Measurements from ENCODE around the gene NHSL2.
A peak's percentile ranks its signal among the peaks of the same experiment; 100 is the strongest.
"Not testable (repeated sequence)": the region's sequence is repeated elsewhere in the genome, so short reads cannot be mapped to it uniquely, and the experiment has no call there.

Gene NHSL2

DNA sequence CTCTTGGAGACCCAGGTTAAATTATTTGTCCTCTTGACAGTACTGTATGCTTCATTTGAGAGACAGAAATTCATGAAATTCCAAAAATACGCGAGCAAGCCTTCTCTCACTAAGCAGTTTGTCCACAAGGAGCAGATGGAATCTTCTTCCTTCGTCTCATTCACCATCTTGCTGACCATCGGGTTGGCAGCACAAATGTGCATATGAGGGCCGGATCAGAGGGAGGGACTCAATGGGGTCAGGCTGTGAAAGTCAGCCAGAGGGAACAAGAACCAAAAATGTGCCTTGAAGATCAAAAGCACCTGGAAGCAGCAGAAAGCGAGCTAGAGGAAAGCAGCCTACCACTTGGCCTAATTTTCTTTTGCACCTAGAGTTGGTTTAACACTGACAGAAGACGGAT, 16.4 kb downstream of the NHSL2 start:
- DNase-seq: no peak

DNA sequence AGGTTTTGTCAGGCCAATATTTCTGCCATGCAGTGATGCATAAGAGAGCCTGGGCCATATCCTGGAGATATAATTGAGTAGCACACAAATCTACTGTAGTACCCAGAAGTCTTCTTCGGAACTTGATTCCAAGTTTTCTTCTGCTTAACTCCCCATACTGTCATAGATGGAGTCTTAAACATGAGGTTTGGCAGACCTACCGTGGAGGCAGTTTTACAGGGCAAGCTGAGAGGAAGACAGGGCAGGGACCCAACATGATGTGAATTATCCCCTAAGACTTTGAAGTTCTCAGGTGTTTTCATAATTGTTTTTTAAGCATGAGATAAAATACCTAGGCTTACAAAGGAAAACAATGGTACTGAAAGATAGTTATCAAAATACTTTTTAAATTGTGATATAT, 18.2 kb downstream of the NHSL2 start:
- DNase-seq: no peak

DNA sequence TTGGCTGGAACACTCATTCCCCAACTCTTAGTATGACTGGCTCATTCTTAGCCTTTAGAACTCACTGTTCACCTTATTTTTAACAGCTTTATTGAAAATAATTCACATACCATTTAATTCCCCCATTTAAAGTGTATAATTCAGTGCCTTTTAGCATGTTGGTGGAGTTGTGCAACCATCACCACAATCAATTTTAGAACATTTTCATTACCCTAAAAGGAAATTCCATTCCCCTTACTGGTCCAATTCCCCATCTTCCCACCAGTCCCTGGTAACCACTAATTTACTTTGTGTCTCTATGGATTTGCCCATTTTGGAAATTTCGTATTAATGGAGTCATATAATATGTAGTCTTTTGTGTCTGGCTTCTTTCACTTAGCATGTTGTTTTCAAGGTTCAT, 19.7 kb downstream of the NHSL2 start:
- no peak for DNase-seq

DNA sequence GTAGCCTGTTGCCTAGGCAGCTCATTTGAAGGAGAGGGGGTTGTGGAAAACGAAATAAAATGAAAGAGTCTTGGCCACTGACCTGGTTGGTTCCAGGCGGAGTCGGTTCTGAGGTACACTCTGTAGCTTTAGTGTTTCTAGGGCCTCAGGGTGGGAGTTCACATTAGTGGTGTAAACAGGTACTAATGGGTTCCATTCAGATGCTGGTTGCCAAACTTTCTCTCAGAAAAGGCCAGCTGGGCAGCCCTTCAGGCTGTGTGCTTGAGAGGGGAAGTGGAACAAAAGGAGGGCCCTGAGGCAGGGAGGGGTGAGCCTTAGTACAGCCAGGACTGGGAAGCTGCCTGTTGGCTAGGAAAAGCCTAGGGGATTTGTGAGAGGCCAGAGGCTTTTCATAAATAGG, 24.8 kb downstream of the NHSL2 start:
- no peak for DNase-seq

DNA sequence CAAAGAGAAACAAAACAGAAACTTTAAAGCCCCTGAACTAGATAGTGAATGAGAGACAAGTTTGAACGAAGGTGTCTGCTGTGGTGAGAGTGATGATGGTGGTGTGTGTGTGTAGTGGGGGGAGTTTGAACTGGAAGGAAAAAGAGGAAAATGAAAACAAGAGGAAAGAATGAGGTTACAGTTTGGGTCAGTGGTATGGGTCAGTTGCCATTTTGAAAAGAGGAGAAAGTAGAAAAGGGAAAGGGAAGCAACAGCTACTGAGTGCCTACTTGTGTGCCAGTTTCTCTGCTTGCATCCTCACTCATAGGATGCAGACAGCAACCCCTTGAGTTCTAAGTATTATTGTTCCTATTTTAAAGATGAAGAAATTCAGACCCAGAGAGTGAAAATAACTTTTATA, 26.0 kb downstream of the NHSL2 start:
- no peak for DNase-seq

DNA sequence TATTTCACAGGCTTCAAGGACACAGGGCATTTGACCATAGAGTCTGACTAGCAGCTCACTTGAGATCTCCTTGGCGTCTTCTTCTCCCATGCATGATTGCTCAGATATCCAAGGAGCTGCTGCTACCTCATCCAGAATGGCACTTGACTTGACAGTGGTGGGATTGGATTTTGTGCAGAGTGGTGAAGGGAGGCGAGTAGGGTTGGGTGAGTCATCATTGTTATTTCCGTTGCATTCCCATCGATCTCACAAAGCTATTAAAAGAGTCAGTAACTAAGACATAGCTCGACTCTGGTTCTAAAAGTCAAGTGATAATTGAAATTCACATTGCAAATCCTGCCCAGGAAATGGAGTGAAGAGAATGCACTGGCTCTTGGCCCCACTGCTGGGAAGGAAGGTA, 27.7 kb downstream of the NHSL2 start:
- no peak for DNase-seq

DNA sequence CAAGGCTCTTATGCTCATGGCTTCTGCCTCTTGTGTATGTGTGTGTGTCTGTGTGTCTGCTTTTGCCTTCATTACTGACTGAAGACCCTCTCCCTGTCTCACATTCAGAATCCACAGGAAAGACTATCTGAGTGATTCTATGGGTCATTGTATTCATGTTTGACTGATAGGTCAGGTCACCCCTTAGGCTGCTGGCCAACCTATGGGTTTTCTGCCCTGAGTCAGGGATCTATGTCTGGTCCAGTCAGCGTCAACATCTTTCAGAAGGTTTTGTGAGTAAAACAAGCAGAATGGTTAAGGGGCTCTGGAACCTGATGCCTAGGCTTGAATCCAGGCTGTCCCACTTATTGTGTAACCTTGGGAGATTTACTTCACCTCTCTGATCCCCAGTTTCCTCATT, 30.5 kb downstream of the NHSL2 start:
- DNase-seq: no peak

DNA sequence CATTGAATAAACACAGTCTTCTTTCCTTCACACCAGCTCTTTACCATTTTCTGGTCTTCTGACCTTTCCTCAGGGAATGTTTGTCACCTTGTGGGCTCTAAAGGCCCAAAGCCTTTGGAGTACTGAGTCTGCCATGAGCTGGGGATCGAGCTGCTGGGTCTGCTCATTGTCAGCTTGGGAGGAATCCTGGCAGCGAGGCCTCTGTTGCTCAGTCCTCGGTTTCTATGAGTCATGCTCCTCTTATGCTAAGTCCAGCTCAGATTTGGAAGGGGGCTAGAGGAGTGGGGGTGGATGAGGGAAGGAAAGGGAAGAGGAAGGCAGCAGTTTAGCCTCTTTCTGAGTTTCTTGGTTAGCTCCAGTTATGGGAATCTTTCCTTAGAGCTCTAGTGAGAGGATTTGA, 31.1 kb downstream of the NHSL2 start:
- DNase-seq: no peak

DNA sequence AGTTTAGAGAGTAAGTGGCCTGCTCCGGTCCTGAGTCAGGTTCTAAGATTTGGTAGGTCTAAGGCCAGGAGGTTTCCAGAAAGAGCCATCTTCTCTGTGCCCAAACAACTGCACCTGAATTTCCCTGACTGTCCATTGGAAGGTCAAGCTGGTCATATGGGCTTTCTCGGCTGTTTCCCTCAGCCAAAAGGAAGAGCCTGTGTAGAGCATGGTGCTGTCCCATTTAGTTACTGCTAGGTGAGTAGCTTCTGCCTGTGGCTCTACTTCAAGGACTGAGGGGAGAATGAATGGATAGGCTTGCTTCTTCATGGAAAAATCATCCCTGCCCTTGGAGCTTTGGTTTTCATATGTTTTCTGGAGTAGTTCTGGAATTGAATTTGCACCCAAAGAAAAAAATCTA, 33.7 kb downstream of the NHSL2 start:
- DNase-seq: no peak

DNA sequence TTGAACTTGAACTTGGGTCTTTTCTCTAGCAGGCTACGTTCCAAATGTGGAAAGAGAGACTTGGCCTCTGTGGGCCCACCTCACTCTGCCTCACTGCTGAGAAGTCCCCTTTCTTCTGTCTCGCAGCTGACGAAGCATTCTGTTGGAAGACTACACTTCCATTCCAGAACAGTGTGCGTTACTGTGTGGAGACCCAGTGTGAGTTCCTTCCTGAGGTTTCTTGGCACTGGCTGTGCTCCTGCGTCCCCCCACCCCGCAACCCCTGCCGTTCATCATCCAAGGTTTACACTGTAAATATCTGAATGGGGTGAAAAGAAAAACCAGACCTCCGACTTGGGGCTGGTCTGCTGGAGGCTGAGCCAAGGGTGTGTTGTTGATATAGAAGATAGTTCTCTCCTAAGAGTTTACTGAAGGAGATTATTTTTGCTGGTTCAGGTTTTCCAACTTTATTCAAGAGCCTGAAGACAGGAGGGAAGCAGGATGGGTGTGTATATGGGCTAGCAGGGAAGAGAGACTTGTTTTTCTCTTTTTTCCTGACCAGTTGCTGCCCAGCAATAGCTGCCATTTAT, 34.7 kb downstream of the NHSL2 start:
- DNase-seq: no peak

DNA sequence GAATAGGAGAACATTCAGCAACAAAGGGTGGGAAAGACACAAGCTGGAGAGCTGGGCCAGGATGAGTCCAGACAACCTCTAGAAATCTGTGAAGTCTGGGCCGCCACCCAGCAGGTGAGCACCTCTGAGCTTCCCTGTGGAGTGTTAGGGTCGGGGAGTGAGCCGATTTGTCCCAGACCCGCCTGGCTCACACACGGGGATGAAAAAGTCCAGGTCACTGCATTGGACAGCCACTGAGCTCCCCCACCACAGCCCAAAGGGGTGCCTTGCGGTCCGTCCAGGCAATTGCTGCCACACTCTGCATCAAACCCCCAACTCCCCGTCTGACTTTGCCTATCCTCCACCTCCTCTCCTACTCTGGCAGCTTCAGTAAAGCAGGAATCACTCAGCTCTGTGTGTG, 38.7 kb downstream of the NHSL2 start:
- no peak for DNase-seq

DNA sequence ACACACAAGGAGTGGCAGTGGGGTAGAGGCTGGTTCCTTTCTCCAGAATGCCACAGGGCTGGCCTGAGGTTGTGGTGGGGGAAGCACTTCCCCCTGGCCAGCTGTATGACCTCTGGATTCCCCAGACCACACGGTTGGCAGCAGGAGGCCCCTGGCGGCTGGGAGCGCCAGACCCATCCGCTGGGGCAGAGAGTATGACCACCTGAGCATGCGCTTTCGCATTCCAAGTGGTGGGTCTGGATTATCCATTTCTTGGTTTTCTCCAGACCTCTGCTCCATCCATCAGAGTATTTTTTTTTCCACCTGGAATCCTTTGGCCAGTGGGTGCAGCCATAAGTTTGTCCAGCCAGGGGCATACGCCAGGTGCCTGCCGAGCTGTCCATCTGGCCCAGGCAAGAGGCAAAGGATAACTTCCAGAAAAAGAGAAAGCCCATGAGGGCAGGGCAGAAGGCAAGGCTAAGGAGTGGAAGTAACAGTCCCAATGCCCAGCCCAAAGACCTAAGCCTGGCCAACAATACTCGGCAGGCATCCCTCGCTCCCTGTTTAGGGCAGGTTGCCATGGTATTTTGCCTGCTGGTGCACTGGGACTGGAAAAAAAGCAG, 39.3 kb downstream of the NHSL2 start:
- DNase-seq: no peak

DNA sequence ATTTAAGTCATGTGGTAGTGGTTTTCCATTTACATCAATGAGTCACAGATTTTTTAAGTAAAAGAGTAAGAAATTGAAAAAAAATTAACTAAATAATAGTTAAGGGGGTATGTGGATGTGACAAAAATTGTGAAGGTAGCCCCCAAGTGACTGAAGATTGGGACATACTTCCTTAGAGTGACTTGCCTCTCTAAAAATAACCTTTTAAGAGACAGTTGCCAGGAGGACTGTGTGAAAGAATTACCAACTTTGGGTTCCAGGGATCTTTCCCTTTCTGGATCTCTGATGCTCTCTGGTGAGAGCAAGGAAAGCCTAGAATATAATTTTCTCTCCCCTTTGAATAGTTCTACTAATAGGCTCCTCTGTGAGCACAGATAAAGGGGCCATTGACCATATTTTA, 42.7 kb downstream of the NHSL2 start:
- no peak for DNase-seq

DNA sequence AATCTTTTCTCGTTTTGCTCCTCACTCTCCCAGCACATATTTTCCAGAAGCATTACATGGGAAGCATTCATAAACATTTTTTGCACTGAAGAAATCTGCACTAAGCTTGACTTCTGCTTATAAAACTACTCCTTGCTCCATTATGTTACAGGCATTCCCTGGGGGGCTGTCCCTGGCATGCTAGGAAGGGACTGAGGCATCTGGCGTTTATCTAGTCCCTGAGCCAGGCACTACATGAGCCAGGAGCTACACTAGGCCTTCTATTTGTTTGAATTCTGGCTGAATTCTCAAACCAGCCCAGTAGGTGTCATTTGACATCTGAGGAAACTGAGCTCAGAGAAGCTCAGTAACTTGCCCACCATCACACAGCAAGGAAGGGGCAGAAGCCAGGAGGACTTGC, 43.3 kb downstream of the NHSL2 start:
- no peak for DNase-seq

DNA sequence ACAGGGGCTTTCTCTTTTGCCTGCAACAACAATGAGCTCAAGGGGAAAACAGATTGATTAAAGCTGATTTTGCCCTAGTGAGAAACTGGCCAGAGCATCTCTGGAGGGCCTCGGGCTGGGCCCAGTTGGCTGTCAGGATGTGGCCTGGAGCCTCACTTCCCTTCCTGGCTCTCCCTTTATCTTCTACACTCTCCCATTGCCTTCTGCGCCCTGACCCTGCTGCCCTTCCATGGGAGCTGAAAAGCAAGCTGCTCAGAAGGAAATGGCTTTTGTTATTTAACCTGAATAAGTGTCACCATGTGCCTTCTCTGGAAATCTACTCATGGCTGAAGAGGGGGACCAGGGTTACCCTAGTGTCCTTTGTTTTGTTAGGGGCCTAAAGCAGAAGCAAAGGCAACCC, 43.8 kb downstream of the NHSL2 start:
- no peak for DNase-seq

DNA sequence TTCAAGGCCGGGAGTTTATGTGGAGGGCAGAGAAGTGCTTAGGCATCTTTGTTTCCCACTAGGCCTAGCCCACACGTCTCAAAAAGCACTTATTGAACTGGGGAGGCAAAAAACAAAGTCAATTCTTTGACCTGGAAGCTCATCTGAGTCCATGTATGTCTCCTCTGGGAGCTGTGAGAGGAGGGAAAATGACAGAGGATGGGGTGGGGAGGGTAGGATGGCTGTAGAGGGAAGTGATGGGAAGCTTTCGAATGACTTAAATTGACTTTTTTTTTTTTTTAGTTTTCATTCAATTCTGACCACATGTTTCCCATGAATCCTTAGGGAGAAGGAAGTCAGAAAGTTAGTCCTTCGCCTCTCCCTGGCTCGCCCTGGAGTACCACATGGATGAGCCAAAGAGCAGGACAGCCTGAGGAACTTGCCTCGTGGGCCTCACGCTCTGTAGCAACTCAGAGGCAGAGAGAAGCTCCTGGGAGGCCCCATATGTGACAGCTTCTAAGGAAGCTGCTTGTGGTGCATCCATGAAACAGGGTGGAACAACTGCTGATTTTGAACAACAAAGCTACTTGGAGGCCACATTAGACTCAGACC, 45.0 kb downstream of the NHSL2 start:
- no peak for DNase-seq

DNA sequence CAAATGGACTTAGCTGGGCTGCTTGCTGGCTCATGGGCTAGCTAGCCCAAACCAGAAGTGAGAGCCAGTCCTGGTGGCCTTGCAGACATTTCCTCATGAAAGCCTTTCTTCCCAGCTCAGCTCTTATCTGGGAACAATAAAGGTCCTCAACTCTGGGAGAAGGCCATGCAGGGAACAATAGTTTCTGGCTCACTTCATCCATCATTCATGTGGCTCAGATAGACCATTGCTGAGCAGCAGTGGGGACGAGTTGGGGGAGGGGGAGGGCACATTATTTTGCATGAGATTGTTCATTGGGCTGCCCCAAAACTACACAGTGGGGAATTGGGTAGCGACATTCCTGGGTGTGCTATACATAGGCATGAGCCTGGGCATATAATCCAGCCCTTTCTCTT, 47.6 kb downstream of the NHSL2 start:
- no peak for DNase-seq

DNA sequence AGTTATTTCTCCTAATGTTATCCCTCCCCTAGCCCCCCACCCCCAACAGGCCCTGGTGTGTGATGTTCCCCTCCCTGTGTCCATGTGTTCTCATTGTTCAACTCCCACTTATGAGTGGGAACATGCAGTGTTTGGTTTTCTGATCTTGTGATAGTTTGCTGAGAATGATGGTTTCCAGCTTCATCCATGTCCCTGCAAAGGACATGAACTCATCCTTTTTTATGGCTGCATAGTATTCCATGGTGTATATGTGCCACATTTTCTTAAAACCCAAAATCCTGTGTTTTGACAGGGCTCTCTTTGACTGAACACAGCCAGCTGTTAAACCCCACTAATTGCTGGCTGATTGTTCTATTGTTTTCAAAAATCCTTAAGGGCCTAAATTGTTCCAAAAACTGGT, 53.5 kb downstream of the NHSL2 start:
- DNase-seq: not testable (repeated sequence)

DNA sequence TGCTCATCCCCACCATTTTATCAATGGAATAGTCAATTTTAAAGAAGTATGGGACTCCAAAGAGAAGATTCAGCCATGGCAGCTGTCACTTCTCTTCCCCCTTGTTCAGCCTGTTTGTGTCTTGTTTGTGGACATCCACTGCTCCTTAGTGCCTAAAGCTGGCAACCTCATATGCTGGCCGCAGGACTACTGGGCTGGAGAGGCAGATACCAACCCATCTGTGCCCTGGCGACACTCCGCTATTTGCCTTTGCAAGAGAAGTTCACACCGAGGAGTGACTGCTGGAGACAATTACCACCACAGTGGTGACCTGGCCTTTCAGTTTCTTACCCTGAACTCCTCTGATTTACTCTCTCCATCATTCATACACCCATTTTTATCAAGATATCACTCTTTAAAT, 64.3 kb downstream of the NHSL2 start:
- no peak for DNase-seq

DNA sequence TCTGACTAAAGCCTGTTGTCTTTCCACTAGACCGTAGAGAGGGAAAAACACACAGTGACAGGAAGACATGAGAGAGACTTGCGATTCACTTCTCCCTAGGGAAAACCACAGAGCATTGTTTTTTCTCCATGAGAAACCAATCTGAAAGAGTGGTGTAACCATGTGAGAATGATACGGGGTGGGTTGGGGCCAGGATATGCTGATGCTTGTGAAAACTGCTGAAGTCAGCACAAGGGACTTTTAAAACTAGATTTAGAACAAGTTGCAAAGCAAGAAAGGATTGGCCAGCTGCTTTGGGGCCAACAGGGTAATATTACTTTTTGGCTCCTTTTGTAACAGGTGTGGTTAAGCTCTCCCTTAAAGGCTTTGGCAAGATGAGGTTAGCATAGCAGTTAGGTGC, 66.1 kb downstream of the NHSL2 start:
- no peak for DNase-seq

DNA sequence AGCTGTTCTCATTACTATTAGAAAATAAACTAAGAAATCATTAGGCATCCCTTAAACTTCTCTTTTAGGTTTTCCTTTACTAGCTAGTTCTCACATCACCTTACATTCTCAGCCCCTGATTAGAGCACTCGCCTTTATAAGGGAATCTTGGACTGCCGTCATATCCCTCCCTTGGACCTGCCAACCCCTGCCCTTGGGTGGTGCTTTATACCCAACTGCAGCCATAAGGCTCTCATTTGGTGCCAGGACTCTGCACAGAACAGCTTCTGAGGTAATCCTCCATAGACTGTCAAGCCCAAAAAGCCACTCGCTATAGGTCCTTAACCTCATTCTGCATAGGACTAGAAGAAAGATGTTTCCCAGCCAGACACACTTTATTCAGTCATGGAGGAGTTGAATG, 67.5 kb downstream of the NHSL2 start:
- no peak for DNase-seq

DNA sequence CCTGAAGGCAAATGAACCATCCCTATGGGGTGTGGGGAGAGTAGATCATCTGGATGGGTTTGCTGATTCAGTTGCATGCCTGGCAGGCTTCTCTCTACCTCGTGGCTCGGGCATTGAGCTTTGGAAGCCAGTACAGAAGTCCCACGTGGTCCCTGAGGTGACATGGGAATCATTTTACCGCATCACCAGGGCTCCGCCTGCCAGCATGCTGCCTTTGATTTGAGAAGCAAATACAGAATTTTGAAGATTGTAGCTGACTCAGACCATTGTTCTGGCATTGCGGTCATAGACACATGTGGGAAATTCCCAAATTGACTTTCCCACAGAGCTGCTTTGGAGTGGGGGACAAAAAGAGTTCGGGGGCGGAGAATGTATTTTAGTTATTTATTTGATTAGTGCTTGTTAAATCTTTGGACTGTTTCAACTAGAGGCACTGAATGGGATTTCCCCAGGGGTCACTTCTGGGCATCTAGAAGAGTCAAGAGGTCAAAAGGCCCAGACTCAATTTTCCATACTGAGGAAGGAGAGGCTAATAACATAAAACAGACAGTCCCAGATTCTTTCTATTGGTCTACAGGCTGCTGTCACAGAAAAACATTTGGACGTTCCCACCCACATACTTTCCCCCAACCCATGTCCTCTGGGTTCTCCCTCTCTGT, 79.3 kb downstream of the NHSL2 start:
- no peak for DNase-seq

DNA sequence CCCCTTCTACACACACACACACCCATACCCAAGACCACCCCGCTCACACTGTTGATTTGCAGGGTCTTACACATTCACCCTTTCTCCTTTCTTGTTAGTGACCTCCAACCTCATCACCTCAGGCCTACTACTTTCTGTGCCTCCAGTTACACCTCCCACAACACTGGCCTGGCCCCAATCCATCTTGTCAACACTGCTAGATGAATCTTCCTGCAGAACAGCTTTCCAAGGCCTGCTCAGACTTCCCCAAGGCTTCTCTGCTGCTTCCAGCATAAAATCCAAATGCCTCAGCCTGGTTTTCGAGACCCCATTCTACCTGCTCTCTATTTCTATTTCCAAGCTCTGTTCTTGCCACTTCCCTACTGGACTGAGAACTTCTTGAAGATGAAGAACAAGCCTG, 79.9 kb downstream of the NHSL2 start:
- DNase-seq: no peak

DNA sequence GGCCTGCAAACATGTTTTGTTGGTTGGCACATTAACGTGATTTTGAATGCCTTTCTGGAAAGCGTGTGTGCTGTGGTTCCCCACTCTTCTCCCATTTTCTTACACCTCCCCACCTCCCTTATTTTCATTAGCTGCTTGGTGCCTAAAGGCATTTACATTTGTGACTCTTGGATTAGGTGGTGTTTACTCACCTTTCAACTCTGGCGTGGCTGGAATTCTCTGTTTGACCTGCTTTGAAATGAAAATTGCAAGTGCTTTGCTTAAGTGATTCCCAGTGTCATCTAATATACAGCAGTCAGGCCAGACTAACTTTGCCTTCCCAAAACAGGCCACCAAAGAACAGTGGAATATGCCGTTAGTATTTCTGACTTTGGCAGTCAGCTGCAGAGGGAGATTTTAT, 80.5 kb downstream of the NHSL2 start:
- no peak for DNase-seq

DNA sequence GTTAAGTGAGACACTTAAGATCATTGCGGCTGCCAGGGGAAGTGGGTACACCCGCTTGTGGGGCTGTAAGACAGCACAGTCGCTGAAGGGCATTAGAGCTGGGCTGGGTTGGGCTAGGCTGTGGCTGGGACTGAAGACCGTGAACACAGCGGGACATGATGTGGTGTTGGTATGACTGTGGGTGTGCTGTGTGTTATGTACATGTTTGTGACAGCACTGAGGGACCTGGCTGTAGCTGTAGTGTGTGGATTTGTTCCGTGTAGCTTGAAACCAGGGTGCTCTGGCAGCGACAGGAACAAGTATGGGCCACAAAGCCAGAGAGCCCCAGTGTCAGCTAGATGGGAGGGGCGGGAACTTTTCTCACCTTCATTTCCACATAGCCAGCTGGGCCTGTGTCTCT, 82.1 kb downstream of the NHSL2 start:
- peak; percentile 29 for DNase-seq
